OCI-LY7 (cell line): ENCODE results near the gene OSBPL1A. TPM values are rescaled to one million over a fixed set of nuclear protein-coding genes. Genes with fewer than 3 reads are reported as not detected.

Experiments
- BruUV-seq: library from RNA; stranded (reverse); fragments of 400-500 nt; replicated peaks from 2 replicates; lab custom pipeline; 2021; lab: Mats Ljungman, UMichigan
- CTCF ChIA-PET: fragments of 300-600 bp; sonication (Branson Sonifier 250); formaldehyde crosslinking; loops from one replicate; lab custom pipeline; 2022; ENCODE audit warnings: antibody characterized with exemption; ENCODE audit not compliant: unreplicated experiment; lab: Charles Lee
- POLR2A ChIA-PET: fragments of 300-600 bp; sonication (Branson Sonifier 250); formaldehyde crosslinking; loops from one replicate; lab custom pipeline; 2022; ENCODE audit warnings: antibody characterized with exemption; lab: Charles Lee
- DNase-seq: peaks from one replicate; pipeline ENCODE4 v3.0.0-alpha.2; 2015; ENCODE audit warnings: low spot score
- H2AFZ ChIP-seq: fragments of 200-600 bp; sonication (generic), shearing (Covaris generic); 2 replicates; pipeline ENCODE4 v1.6.1; 2014; ENCODE audit warnings: mild to moderate bottlenecking, antibody characterized with exemption, low read length, moderate library complexity
- H3K27ac ChIP-seq: fragments of 200-600 bp; sonication (generic); 2 replicates; pipeline ENCODE4 v1.5.1; 2014; ENCODE audit warnings: mixed run types, low read depth, mild to moderate bottlenecking, moderate library complexity, low read length, inconsistent platforms; ENCODE audit not compliant: poor library complexity, severe bottlenecking
- H3K36me3 ChIP-seq: fragments of 200-600 bp; sonication (generic); 2 replicates; pipeline ENCODE4 v1.6.1; 2014; ENCODE audit warnings: mild to moderate bottlenecking, antibody characterized with exemption, low read length, moderate library complexity, mixed read lengths; ENCODE audit not compliant: insufficient read depth
- H3K4me1 ChIP-seq: fragments of 200-600 bp; sonication (generic); 2 replicates; pipeline ENCODE4 v1.5.1; 2014; ENCODE audit warnings: mild to moderate bottlenecking, low read length; ENCODE audit not compliant: insufficient read depth, poor library complexity, severe bottlenecking
- H3K4me2 ChIP-seq: fragments of 200-600 bp; sonication (generic); 2 replicates; pipeline ENCODE4 v1.6.1; 2014; ENCODE audit warnings: mild to moderate bottlenecking, low read length
- H3K4me3 ChIP-seq: fragments of 200-600 bp; sonication (generic); 2 replicates; pipeline ENCODE4 v1.5.1; 2014; ENCODE audit warnings: mild to moderate bottlenecking, low read depth, low read length; ENCODE audit not compliant: poor library complexity, severe bottlenecking
- H3K79me2 ChIP-seq: fragments of 200-600 bp; sonication (generic); 2 replicates; pipeline ENCODE4 v1.6.1; 2016; ENCODE audit warnings: low read depth, mild to moderate bottlenecking, low read length, moderate library complexity, mixed read lengths; ENCODE audit not compliant: insufficient read depth
- H3K9me2 ChIP-seq: fragments of 200-600 bp; sonication (generic); 2 replicates; pipeline ENCODE4 v1.6.1; 2016; ENCODE audit warnings: mild to moderate bottlenecking, low read length, mixed read lengths; ENCODE audit not compliant: insufficient read depth
- H3K9me3 ChIP-seq: fragments of 200-600 bp; sonication (generic); 2 replicates; pipeline ENCODE4 v1.6.1; 2014; ENCODE audit warnings: mild to moderate bottlenecking, mixed run types, low read length, mixed read lengths
- H4K20me1 ChIP-seq: fragments of 200-600 bp; sonication (generic); 2 replicates; pipeline ENCODE4 v1.6.1; 2014; ENCODE audit warnings: mild to moderate bottlenecking, antibody characterized with exemption, low read length, moderate library complexity, mixed read lengths; ENCODE audit not compliant: insufficient read depth
- EZH2phosphoT487 ChIP-seq: fragments of 200-600 bp; sonication (generic); IDR thresholded peaks from 2 replicates; pipeline ENCODE4 v1.6.1; 2018; ENCODE audit warnings: low read depth, borderline replicate concordance, mild to moderate bottlenecking, mixed run types, antibody characterized with exemption, low read length, moderate library complexity, mixed read lengths
- intact Hi-C: fragments of 100-400 bp; cut with micrococcal nuclease; formaldehyde crosslinking; loops from one replicate; pipeline ENCODE4 v1.10.0; 2022; ENCODE audit not compliant: unreplicated experiment
- total RNA-seq, 2 experiments: library from RNA; depleted of rRNA in 1 of 2; stranded (reverse); fragments of >200 nt in 1 of 2; shearing (Covaris generic) in 1 of 2; gene quantifications; 2 replicates each; pipeline ENCODE4 v1.2.3, GENCODE V29; 2014 to 2022
- TF ChIP-seq, protein P1 (sequence below): fragments of 200-600 bp; sonication (generic); conservative IDR thresholded peaks from 2 replicates; pipeline ENCODE4 v1.5.1; 2014; ENCODE audit warnings: mild to moderate bottlenecking, antibody characterized with exemption, low read length, moderate library complexity, mixed read lengths

The OSBPL1A gene
- total RNA-seq, 2 experiments from 2014 or later: 0.06 to 0.59 TPM

DNA sequence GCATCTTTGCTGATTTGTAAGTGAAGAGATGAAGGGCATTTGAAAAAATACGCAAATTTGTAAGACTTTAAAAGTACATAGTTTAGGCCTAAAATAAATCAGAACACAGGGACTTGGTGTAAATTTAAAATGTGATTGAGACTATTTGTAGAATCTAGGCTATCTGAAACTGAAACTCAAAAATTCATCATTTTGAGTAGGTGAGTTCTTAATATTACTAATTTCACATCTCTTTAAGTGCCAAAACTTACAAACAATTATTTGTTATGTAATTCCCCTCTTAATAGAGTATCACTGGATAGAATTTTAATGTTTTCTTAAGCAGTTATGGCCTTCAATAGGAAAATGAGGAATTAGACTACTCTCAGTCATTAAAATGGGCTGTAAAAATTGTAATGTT, 48.8 kb upstream of the OSBPL1A start:
- CTCF ChIA-PET: interaction anchor here (0.7 to 2.3 kb wide), 3 partner anchors 8 to 46 kb away, joined by 3 to 11 read pairs (median 4); no protein-coding TSS in a partner anchor

DNA sequence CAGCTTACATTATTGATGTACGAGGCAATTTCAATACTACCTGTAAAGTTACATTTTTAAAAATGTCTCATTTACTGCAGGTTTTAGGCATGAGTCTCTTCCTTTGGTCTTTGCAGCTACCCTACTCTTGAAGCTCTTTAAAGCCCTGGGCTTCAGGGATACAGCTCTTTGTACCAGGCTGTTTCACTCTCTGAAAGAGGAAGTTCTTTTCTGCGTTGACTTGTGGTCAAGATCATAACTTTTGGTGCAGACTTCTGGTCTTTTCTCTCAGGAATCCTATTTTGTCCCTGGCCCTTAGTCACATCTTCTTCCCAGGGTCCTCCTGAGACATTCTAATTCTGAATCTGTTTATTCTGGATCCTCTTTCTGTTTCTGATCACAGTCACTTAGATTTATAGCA, 46.2 kb upstream of the OSBPL1A start:
- no peak for DNase-seq
- BruUV-seq: no TSS peak
- Histone ChIP-seq H3K4me2 (no peak overlapping the region), H3K4me3 (no peak overlapping the region), H3K9me3 (no peaks in the 10 kb centered on the region), H2AFZ (no peak overlapping the region), H3K9me2 (no peaks in the 10 kb centered on the region), H3K4me1 (no peaks in the 10 kb centered on the region), H3K27ac (no peak overlapping the region), H4K20me1 (no peaks in the 10 kb centered on the region), H3K36me3 (no peaks in the 10 kb centered on the region), H3K79me2 (no peaks in the 10 kb centered on the region)
- ChIA-PET CTCF (no interaction called here), POLR2A (interaction anchor here (1.1 to 1.3 kb wide), 2 partner anchors 12 to 302 kb away, joined by 3 to 4 read pairs; no protein-coding TSS in a partner anchor)
- TF ChIP-seq, protein P1, sequence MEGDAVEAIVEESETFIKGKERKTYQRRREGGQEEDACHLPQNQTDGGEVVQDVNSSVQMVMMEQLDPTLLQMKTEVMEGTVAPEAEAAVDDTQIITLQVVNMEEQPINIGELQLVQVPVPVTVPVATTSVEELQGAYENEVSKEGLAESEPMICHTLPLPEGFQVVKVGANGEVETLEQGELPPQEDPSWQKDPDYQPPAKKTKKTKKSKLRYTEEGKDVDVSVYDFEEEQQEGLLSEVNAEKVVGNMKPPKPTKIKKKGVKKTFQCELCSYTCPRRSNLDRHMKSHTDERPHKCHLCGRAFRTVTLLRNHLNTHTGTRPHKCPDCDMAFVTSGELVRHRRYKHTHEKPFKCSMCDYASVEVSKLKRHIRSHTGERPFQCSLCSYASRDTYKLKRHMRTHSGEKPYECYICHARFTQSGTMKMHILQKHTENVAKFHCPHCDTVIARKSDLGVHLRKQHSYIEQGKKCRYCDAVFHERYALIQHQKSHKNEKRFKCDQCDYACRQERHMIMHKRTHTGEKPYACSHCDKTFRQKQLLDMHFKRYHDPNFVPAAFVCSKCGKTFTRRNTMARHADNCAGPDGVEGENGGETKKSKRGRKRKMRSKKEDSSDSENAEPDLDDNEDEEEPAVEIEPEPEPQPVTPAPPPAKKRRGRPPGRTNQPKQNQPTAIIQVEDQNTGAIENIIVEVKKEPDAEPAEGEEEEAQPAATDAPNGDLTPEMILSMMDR: no peak
- no peak for TF ChIP-seq EZH2phosphoT487
- intact Hi-C loops: no loop called here

More for the DNA sequence above, 48.8 kb upstream of the OSBPL1A start:
- TF ChIP-seq EZH2phosphoT487: no peak
- TF ChIP-seq, protein P1: no peak
- Histone ChIP-seq H3K27ac (no peak overlapping the region), H3K36me3 (no peaks in the 10 kb centered on the region), H3K79me2 (no peaks in the 10 kb centered on the region), H3K4me3 (no peak overlapping the region), H3K9me3 (no peaks in the 10 kb centered on the region), H4K20me1 (no peaks in the 10 kb centered on the region), H3K9me2 (no peaks in the 10 kb centered on the region), H3K4me2 (no peak overlapping the region), H2AFZ (no peak overlapping the region), H3K4me1 (no peaks in the 10 kb centered on the region)
- BruUV-seq: no TSS peak
- intact Hi-C loops: no loop called here
- DNase-seq: no peak
- POLR2A ChIA-PET: interaction anchor here (0.7 to 0.9 kb wide), 2 partner anchors 42 to 1405 kb away, joined by 3 to 5 read pairs; no protein-coding TSS in a partner anchor

DNA sequence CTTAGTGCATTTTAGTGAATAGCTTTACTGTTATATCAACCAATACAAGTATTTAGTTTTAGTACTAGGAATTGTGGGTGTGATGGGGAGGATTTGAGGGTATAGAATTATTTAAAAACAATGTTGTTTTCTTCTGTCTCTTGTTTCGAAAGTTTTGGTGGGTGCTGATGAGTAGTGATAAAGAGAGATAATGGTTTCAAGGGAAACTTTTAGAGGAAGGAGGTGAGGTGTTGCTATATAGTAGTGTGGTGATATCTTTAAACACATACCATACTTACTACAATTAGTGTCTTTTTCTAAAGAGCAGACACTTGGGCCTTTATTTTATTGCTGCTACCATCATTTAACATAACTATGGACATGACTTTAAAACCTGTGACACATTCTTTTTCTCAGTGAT, 39.3 kb upstream of the OSBPL1A start:
- intact Hi-C loops: no loop called here

More for the DNA sequence above, 39.3 kb upstream of the OSBPL1A start:
- no peaks in the 10 kb centered on the region for H3K79me2 ChIP-seq
- CTCF ChIA-PET: no interaction called here
- no peak overlapping the region for H3K27ac ChIP-seq
- TF ChIP-seq EZH2phosphoT487: no peak
- TF ChIP-seq, protein P1: no peak
- no peak for DNase-seq
- H3K9me2 ChIP-seq: no peaks in the 10 kb centered on the region
- H4K20me1 ChIP-seq: no peaks in the 10 kb centered on the region
- no peak overlapping the region for H3K4me2 ChIP-seq
- no peaks in the 10 kb centered on the region for H3K4me1 ChIP-seq
- H3K9me3 ChIP-seq: no peaks in the 10 kb centered on the region
- H3K4me3 ChIP-seq: no peak overlapping the region
- POLR2A ChIA-PET: interaction anchor here (0.5 to 0.6 kb wide), 2 partner anchors 37 to 345 kb away, joined by 3 to 4 read pairs; no protein-coding TSS in a partner anchor
- H2AFZ ChIP-seq: no peak overlapping the region
- H3K36me3 ChIP-seq: no peaks in the 10 kb centered on the region
- no TSS peak for BruUV-seq
